NB4 (cell line): ENCODE results near the gene IMMP2L.

Experiments used
- DNase-seq: peaks from one replicate; pipeline ENCODE4 v3.0.0; 2010; ENCODE audit warnings: low read depth
- H3K4me3 ChIP-seq: one replicate; pipeline ENCODE4 v1.5.1; 2011; ENCODE audit warnings: mild to moderate bottlenecking, low read depth, low read length, moderate library complexity
- CTCF ChIP-seq: IDR thresholded peaks from one replicate; pipeline ENCODE4 v1.5.1; 2012; ENCODE audit warnings: low read depth, low read length
- MAX ChIP-seq: IDR thresholded peaks from 2 replicates; pipeline ENCODE4 v1.6.1; 2011; ENCODE audit warnings: low read depth, low read length
- MYC ChIP-seq: IDR thresholded peaks from 2 replicates; pipeline ENCODE4 v1.6.1; 2011; ENCODE audit warnings: low read depth, low read length
- POLR2A ChIP-seq: IDR thresholded peaks from 2 replicates; pipeline ENCODE4 v1.6.1; 2011; ENCODE audit warnings: mild to moderate bottlenecking; ENCODE audit not compliant: insufficient read length; ENCODE audit errors: extremely low read depth

Gene IMMP2L

GRCh38 chr7:110977127-110977737, 585.1 kb downstream of the IMMP2L start:
- no peak overlapping the region for H3K4me3 ChIP-seq
- DNase-seq, result no peak
- TF ChIP-seq MAX (no peak), POLR2A (no peak), CTCF (no peak), MYC (no peak)

GRCh38 chr7:110975486-110975885, 586.8 kb downstream of the IMMP2L start:
- TF ChIP-seq MAX (no peak), POLR2A (no peak), CTCF (no peak), MYC (no peak)
- H3K4me3 ChIP-seq, result no peak overlapping the region
- no peak for DNase-seq

GRCh38 chr7:110974441-110974840, 587.9 kb downstream of the IMMP2L start:
- TF ChIP-seq MAX, result no peak
- TF ChIP-seq MYC, result no peak
- TF ChIP-seq CTCF, result no peak
- TF ChIP-seq POLR2A, result no peak
- DNase-seq, result no peak
- H3K4me3 ChIP-seq, result no peak overlapping the region

- no peak for DNase-seq
- H3K4me3 ChIP-seq, result no peak overlapping the region
- no peak for TF ChIP-seq MYC
- no peak for TF ChIP-seq MAX
- no peak for TF ChIP-seq CTCF
- TF ChIP-seq POLR2A, result no peak
These were observed 588.9 kb downstream of the IMMP2L start for GRCh38 chr7:110973196-110973990.

- no peak overlapping the region for H3K4me3 ChIP-seq
- TF ChIP-seq MAX (no peak), MYC (no peak), CTCF (no peak), POLR2A (no peak)
- no peak for DNase-seq
These were observed 597.5 kb downstream of the IMMP2L start for GRCh38 chr7:110964775-110965174.
